ENCODE results near the gene MTHFD1L. TPM values are rescaled to one million over a fixed set of nuclear protein-coding genes. Genes with fewer than 3 reads are reported as not detected.
A peak's percentile ranks its signal among the peaks of the same experiment; 100 is the strongest.

Gene MTHFD1L
- total RNA-seq, 2 donors from 2014 or later: 4.1 to 12.2 TPM

GRCh38 chr6:150863213-150863928 lies 2.1 kb upstream of the MTHFD1L start:
- no peak for TF ChIP-seq CTCF (IDR thresholded peaks at IDR 0.05)
- Histone ChIP-seq H3K36me3 (no peaks in the 10 kb centered on the region), H3K9me3 (no peaks in the 10 kb centered on the region), H3K27me3 (no peaks in the 10 kb centered on the region), H3K4me3 (no peak overlapping the region), H3K4me1 (peaks cover 0 to 14% of the 10 kb centered on the region in 2 donors), H3K27ac (no peak overlapping the region)
- no peak for DNase-seq (ENCODE audit: low spot score)

- TF ChIP-seq CTCF (IDR thresholded peaks at IDR 0.05): no peak
- Histone ChIP-seq H3K4me3 (peak overlapping the region; percentile 68 to 71), H3K27me3 (no peaks in the 10 kb centered on the region)
These were observed 478 bp upstream of the MTHFD1L start for GRCh38 chr6:150865043-150865405.

GRCh38 chr6:150866147-150866990 lies 867 bp downstream of the MTHFD1L start:
- TF ChIP-seq CTCF (IDR thresholded peaks at IDR 0.05): no peak
- H3K9me3 ChIP-seq: no peaks in the 10 kb centered on the region
- DNase-seq (ENCODE audit: low spot score): peak; percentile 89

More at GRCh38 chr6:150865043-150865405, 478 bp upstream of the MTHFD1L start:
- no peak for DNase-seq (ENCODE audit: low spot score)
- Histone ChIP-seq H3K36me3 (no peaks in the 10 kb centered on the region), H3K4me1 (peaks cover 0 to 14% of the 10 kb centered on the region in 2 donors), H3K9me3 (no peaks in the 10 kb centered on the region), H3K27ac (peak overlapping the region; percentile 88 to 95)

DNA sequence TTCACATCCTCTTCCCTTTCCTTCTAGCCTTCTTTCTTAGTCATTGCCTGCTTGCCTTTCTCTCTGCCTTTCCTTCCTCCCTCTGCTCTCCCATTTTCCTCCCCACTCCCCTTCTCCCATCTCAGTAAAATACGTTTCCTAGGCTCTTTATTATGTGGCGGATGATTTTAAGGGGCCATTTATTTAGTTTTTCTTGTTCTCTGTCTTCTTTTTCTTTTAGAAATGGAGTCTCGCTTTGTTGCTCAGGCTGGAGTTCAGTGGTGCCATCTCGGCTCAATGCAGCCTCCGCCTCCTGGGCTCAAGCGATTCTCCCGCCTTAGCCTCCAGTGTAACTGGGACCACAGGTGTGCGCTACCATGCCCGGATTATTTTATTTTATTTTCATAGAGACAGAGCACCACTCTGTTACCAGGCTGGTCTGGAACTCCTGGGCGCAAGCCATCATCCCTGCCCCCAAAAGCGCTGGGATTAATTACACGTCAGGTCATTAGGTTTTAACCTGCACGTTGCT lies 1.5 kb downstream of the MTHFD1L start:
- Histone ChIP-seq H3K27me3 (no peaks in the 10 kb centered on the region), H3K4me1 (peaks cover 0 to 14% of the 10 kb centered on the region in 2 donors), H3K9me3 (no peaks in the 10 kb centered on the region), H3K36me3 (no peaks in the 10 kb centered on the region), H3K4me3 (peak overlapping the region; percentile 68 to 71), H3K27ac (peak overlapping the region; percentile 88 to 95)
- TF ChIP-seq CTCF (IDR thresholded peaks at IDR 0.05): no peak
- DNase-seq (ENCODE audit: low spot score): no peak

More at GRCh38 chr6:150866147-150866990, 867 bp downstream of the MTHFD1L start:
- Histone ChIP-seq H3K27ac (peak overlapping the region; percentile 88 to 95), H3K27me3 (no peaks in the 10 kb centered on the region), H3K36me3 (no peaks in the 10 kb centered on the region), H3K4me1 (peaks cover 0 to 14% of the 10 kb centered on the region in 2 donors), H3K4me3 (peak overlapping the region; percentile 68 to 71)

- Histone ChIP-seq H3K9me3 (no peaks in the 10 kb centered on the region), H3K27ac (no peak overlapping the region), H3K4me3 (no peak overlapping the region), H3K4me1 (peaks cover 0 to 14% of the 10 kb centered on the region in 2 donors), H3K36me3 (no peaks in the 10 kb centered on the region), H3K27me3 (no peaks in the 10 kb centered on the region)
- no peak for TF ChIP-seq CTCF (IDR thresholded peaks at IDR 0.05)
- DNase-seq (ENCODE audit: low spot score): no peak
These were observed 3.3 kb downstream of the MTHFD1L start for GRCh38 chr6:150868759-150869158.

Data from right atrium auricular region (tissue), 2 donors.